ENCODE measurements around the gene ZNF417.

- TF ChIP-seq CTCF (IDR thresholded peaks at IDR 0.05) (no peak), SIN3A (IDR thresholded peaks at IDR 0.05; ENCODE audit: borderline replicate concordance, insufficient read depth, low read depth, low read length) (no peak), POLR2AphosphoS5 (IDR thresholded peaks at IDR 0.05; ENCODE audit: low read depth, low read length) (no peak)
- TF ChIP-seq, protein P1, sequence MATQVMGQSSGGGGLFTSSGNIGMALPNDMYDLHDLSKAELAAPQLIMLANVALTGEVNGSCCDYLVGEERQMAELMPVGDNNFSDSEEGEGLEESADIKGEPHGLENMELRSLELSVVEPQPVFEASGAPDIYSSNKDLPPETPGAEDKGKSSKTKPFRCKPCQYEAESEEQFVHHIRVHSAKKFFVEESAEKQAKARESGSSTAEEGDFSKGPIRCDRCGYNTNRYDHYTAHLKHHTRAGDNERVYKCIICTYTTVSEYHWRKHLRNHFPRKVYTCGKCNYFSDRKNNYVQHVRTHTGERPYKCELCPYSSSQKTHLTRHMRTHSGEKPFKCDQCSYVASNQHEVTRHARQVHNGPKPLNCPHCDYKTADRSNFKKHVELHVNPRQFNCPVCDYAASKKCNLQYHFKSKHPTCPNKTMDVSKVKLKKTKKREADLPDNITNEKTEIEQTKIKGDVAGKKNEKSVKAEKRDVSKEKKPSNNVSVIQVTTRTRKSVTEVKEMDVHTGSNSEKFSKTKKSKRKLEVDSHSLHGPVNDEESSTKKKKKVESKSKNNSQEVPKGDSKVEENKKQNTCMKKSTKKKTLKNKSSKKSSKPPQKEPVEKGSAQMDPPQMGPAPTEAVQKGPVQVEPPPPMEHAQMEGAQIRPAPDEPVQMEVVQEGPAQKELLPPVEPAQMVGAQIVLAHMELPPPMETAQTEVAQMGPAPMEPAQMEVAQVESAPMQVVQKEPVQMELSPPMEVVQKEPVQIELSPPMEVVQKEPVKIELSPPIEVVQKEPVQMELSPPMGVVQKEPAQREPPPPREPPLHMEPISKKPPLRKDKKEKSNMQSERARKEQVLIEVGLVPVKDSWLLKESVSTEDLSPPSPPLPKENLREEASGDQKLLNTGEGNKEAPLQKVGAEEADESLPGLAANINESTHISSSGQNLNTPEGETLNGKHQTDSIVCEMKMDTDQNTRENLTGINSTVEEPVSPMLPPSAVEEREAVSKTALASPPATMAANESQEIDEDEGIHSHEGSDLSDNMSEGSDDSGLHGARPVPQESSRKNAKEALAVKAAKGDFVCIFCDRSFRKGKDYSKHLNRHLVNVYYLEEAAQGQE (IDR thresholded peaks at IDR 0.05; ENCODE audit: insufficient read depth in 1 of 2, low read depth in 2 of 2, low read length in 1 of 2), result no peak
Measured at GRCh38 chr19:57870225-57870624, 46.2 kb downstream of the ZNF417 start.

Measured in Panc1 (cell line).